Activated CD4-positive, alpha-beta T cell treated with anti-CD3 and anti-CD28 coated beads, Interleukin-2, amount 10 ng/mL, durations not matched to agents 7 days and 5 days (primary cell): Measurements from ENCODE around the gene UBXN10. TPM values are rescaled to one million over a fixed set of nuclear protein-coding genes. Genes with fewer than 3 reads are reported as not detected.
"Not testable (repeated sequence)": the region's sequence is repeated elsewhere in the genome, so short reads cannot be mapped to it uniquely, and the experiment has no call there.

Source experiments
- CTCF ChIA-PET: fragments of 350-600 bp; sonication (Branson Sonifier 250); formaldehyde crosslinking; loops from one replicate; lab custom pipeline; 2021; ENCODE audit warnings: antibody characterized with exemption; lab: Charles Lee
- POLR2A ChIA-PET: fragments of 350-600 bp; sonication (Branson Sonifier 250); formaldehyde crosslinking; loops from one replicate; lab custom pipeline; 2021; ENCODE audit warnings: antibody characterized with exemption; lab: Charles Lee
- DNase-seq: peaks from one replicate; pipeline ENCODE4 v3.0.0-alpha.2; 2020
- H3K27ac Mint-ChIP-seq: one replicate; pipeline ENCODE4 v1.8.0; 2021; ENCODE audit warnings: mild to moderate bottlenecking, moderate library complexity, mixed read lengths
- H3K27me3 Mint-ChIP-seq: one replicate; pipeline ENCODE4 v1.8.0; 2021; ENCODE audit warnings: mixed read lengths
- H3K36me3 Mint-ChIP-seq: one replicate; pipeline ENCODE4 v1.8.0; 2021; ENCODE audit warnings: low read depth, mixed read lengths
- H3K4me1 Mint-ChIP-seq: one replicate; pipeline ENCODE4 v1.8.0; 2021; ENCODE audit warnings: mixed read lengths
- H3K4me3 Mint-ChIP-seq: one replicate; pipeline ENCODE4 v1.8.0; 2021; ENCODE audit warnings: mild to moderate bottlenecking, moderate library complexity, mixed read lengths
- H3K9me3 Mint-ChIP-seq: one replicate; pipeline ENCODE4 v1.8.0; 2021; ENCODE audit warnings: mixed read lengths
- total RNA-seq, 2 experiments: library from RNA; stranded (reverse); gene quantifications; one replicate each; pipeline ENCODE4 v1.2.3, GENCODE V29; 2021

Gene UBXN10
- total RNA-seq, 2 experiments from 2014 or later: 0.21 to 0.22 TPM

- H3K4me3 Mint-ChIP-seq, H3K27ac Mint-ChIP-seq, DNase-seq, POLR2A ChIA-PET, H3K9me3 Mint-ChIP-seq, H3K4me1 Mint-ChIP-seq, H3K36me3 Mint-ChIP-seq: not testable (repeated sequence)
- H3K27me3 Mint-ChIP-seq: peaks cover 40% of the 10 kb centered on the region
- CTCF ChIA-PET: interaction anchor here (0.9 kb wide), 1 partner anchor 14 kb away, joined by 4 read pairs; no protein-coding TSS in a partner anchor
Observed at GRCh38 chr1:20219053-20219452, 33.2 kb downstream of the UBXN10 start.

- H3K27ac Mint-ChIP-seq: no peak overlapping the region
- no peak for DNase-seq
- no peaks in the 10 kb centered on the region for H3K9me3 Mint-ChIP-seq
- peaks cover 34% of the 10 kb centered on the region for H3K27me3 Mint-ChIP-seq
- POLR2A ChIA-PET: no interaction called here
- H3K4me3 Mint-ChIP-seq: no peak overlapping the region
- CTCF ChIA-PET: interaction anchor here (0.7 kb wide), 1 partner anchor 8 kb away, joined by 3 read pairs; no protein-coding TSS in a partner anchor
- H3K4me1 Mint-ChIP-seq: no peaks in the 10 kb centered on the region
- no peaks in the 10 kb centered on the region for H3K36me3 Mint-ChIP-seq
Observed at GRCh38 chr1:20220036-20220435, 34.1 kb downstream of the UBXN10 start.

- H3K36me3 Mint-ChIP-seq: no peaks in the 10 kb centered on the region
- no peak for DNase-seq
- H3K27me3 Mint-ChIP-seq: peaks cover 26% of the 10 kb centered on the region
- no peak overlapping the region for H3K27ac Mint-ChIP-seq
- CTCF ChIA-PET: interaction anchor here (1.5 kb wide), 1 partner anchor 11 kb away, joined by 3 read pairs; no protein-coding TSS in a partner anchor
- no peaks in the 10 kb centered on the region for H3K9me3 Mint-ChIP-seq
- no peaks in the 10 kb centered on the region for H3K4me1 Mint-ChIP-seq
- POLR2A ChIA-PET: no interaction called here
- no peak overlapping the region for H3K4me3 Mint-ChIP-seq
Observed at GRCh38 chr1:20223106-20223505, 37.2 kb downstream of the UBXN10 start.

- ChIA-PET CTCF (interaction anchor here (1.5 kb wide), 1 partner anchor 11 kb away, joined by 3 read pairs; no protein-coding TSS in a partner anchor), POLR2A (no interaction called here)
- no peaks in the 10 kb centered on the region for H3K9me3 Mint-ChIP-seq
- H3K4me1 Mint-ChIP-seq: no peaks in the 10 kb centered on the region
- H3K36me3 Mint-ChIP-seq: no peaks in the 10 kb centered on the region
- H3K27me3 Mint-ChIP-seq: peaks cover 28% of the 10 kb centered on the region
- H3K27ac Mint-ChIP-seq: no peak overlapping the region
- H3K4me3 Mint-ChIP-seq: no peak overlapping the region
- DNase-seq: no peak
Observed at GRCh38 chr1:20223551-20224419, 37.9 kb downstream of the UBXN10 start.

GRCh38 chr1:20224546-20224945 lies 38.6 kb downstream of the UBXN10 start:
- Mint-ChIP-seq H3K4me3 (no peak overlapping the region), H3K36me3 (no peaks in the 10 kb centered on the region), H3K4me1 (no peaks in the 10 kb centered on the region), H3K27me3 (peaks cover 29% of the 10 kb centered on the region), H3K9me3 (no peaks in the 10 kb centered on the region), H3K27ac (no peak overlapping the region)
- ChIA-PET CTCF (no interaction called here), POLR2A (no interaction called here)
- DNase-seq: no peak

- no peak overlapping the region for H3K4me3 Mint-ChIP-seq
- peaks cover 34% of the 10 kb centered on the region for H3K27me3 Mint-ChIP-seq
- H3K27ac Mint-ChIP-seq: no peak overlapping the region
- DNase-seq: no peak
- no peaks in the 10 kb centered on the region for H3K36me3 Mint-ChIP-seq
- ChIA-PET POLR2A (no interaction called here), CTCF (no interaction called here)
- no peaks in the 10 kb centered on the region for H3K4me1 Mint-ChIP-seq
- no peaks in the 10 kb centered on the region for H3K9me3 Mint-ChIP-seq
Observed at GRCh38 chr1:20227704-20228103, 41.8 kb downstream of the UBXN10 start.

- ChIA-PET POLR2A (no interaction called here), CTCF (interaction anchor here (0.5 kb wide), 1 partner anchor 9 kb away, joined by 3 read pairs; no protein-coding TSS in a partner anchor)
- DNase-seq: no peak
- peaks cover 32% of the 10 kb centered on the region for H3K27me3 Mint-ChIP-seq
- no peaks in the 10 kb centered on the region for H3K9me3 Mint-ChIP-seq
- no peaks in the 10 kb centered on the region for H3K36me3 Mint-ChIP-seq
- no peaks in the 10 kb centered on the region for H3K4me1 Mint-ChIP-seq
- no peak overlapping the region for H3K4me3 Mint-ChIP-seq
- H3K27ac Mint-ChIP-seq: no peak overlapping the region
Observed at GRCh38 chr1:20228314-20228825, 42.5 kb downstream of the UBXN10 start.

- H3K4me1 Mint-ChIP-seq: no peaks in the 10 kb centered on the region
- CTCF ChIA-PET: no interaction called here
- no peaks in the 10 kb centered on the region for H3K9me3 Mint-ChIP-seq
- H3K36me3 Mint-ChIP-seq: no peaks in the 10 kb centered on the region
- DNase-seq: no peak
- H3K4me3 Mint-ChIP-seq: no peak overlapping the region
- POLR2A ChIA-PET: no interaction called here
- peaks cover 38% of the 10 kb centered on the region for H3K27me3 Mint-ChIP-seq
- H3K27ac Mint-ChIP-seq: no peak overlapping the region
Observed at GRCh38 chr1:20229171-20229570, 43.3 kb downstream of the UBXN10 start.

- H3K4me1 Mint-ChIP-seq, H3K36me3 Mint-ChIP-seq, POLR2A ChIA-PET, H3K27ac Mint-ChIP-seq, DNase-seq, H3K4me3 Mint-ChIP-seq, H3K9me3 Mint-ChIP-seq: not testable (repeated sequence)
- CTCF ChIA-PET: interaction anchor here (1.4 kb wide), 1 partner anchor 14 kb away, joined by 4 read pairs; no protein-coding TSS in a partner anchor
- H3K27me3 Mint-ChIP-seq: peaks cover 56% of the 10 kb centered on the region
Observed at GRCh38 chr1:20232564-20232963, 46.7 kb downstream of the UBXN10 start.

- DNase-seq: no peak
- POLR2A ChIA-PET: no interaction called here
- Mint-ChIP-seq H3K36me3 (no peaks in the 10 kb centered on the region), H3K9me3 (no peaks in the 10 kb centered on the region), H3K4me1 (no peaks in the 10 kb centered on the region), H3K27me3 (peaks cover 53% of the 10 kb centered on the region), H3K27ac (no peak overlapping the region), H3K4me3 (no peak overlapping the region)
- CTCF ChIA-PET: interaction anchor here (1.4 kb wide), 1 partner anchor 15 kb away, joined by 4 read pairs; no protein-coding TSS in a partner anchor
Observed at GRCh38 chr1:20233394-20233793, 47.5 kb downstream of the UBXN10 start.

- POLR2A ChIA-PET: no interaction called here
- Mint-ChIP-seq H3K4me1 (no peaks in the 10 kb centered on the region), H3K9me3 (no peaks in the 10 kb centered on the region), H3K36me3 (no peaks in the 10 kb centered on the region), H3K27me3 (peaks cover 50% of the 10 kb centered on the region), H3K4me3 (no peak overlapping the region), H3K27ac (no peak overlapping the region)
- CTCF ChIA-PET: no interaction called here
- DNase-seq: no peak
Observed at GRCh38 chr1:20233866-20234265, 48.0 kb downstream of the UBXN10 start.

- Mint-ChIP-seq H3K27me3 (peaks cover 52% of the 10 kb centered on the region), H3K9me3 (no peaks in the 10 kb centered on the region), H3K36me3 (no peaks in the 10 kb centered on the region), H3K27ac (no peak overlapping the region), H3K4me3 (no peak overlapping the region), H3K4me1 (no peaks in the 10 kb centered on the region)
- ChIA-PET POLR2A (no interaction called here), CTCF (no interaction called here)
- DNase-seq: no peak
Observed at GRCh38 chr1:20234788-20235535, 49.1 kb downstream of the UBXN10 start.

GRCh38 chr1:20237646-20238045 lies 51.8 kb downstream of the UBXN10 start:
- ChIA-PET CTCF (interaction anchor here (0.9 to 1.5 kb wide), 2 partner anchors 25 to 87 kb away, joined by 3 read pairs; no protein-coding TSS in a partner anchor), POLR2A (no interaction called here)
- Mint-ChIP-seq H3K27me3 (peaks cover 63% of the 10 kb centered on the region), H3K36me3 (no peaks in the 10 kb centered on the region), H3K27ac (no peak overlapping the region), H3K9me3 (no peaks in the 10 kb centered on the region), H3K4me1 (no peaks in the 10 kb centered on the region), H3K4me3 (no peak overlapping the region)
- no peak for DNase-seq
